ENCODE data around the gene LIG1. TPM values are rescaled to one million over a fixed set of nuclear protein-coding genes. Genes with fewer than 3 reads are reported as not detected.

Gene LIG1
- total RNA-seq, 1 experiment from 2014 or later: 116 TPM

- ChIA-PET POLR2A (ENCODE audit: unreplicated experiment) (no interaction called here), CTCF (interaction anchor here (0.6 kb wide), 2 partner anchors 17 to 334 kb away, joined by 3 to 4 read pairs; no protein-coding TSS in a partner anchor)
- no peak overlapping the region for H3K4me2 ChIP-seq
- no peaks in the 10 kb centered on the region for H3K27me3 ChIP-seq (ENCODE audit: insufficient read depth, low read depth)
- H3F3A ChIP-seq (ENCODE audit: insufficient read depth, low read depth): 0 out of 2 replicates have a peak, but pooled peaks cover 16% of the 10 kb centered on the region
- H4K20me1 ChIP-seq (ENCODE audit: insufficient read depth): peaks cover 4% of the 10 kb centered on the region; the same call in 1 of the 2 replicates
- DNase-seq: peak in 1 of 2 experiments; percentile 37
- H3K27ac ChIP-seq: no peak overlapping the region
- H3K79me2 ChIP-seq (ENCODE audit: low read depth): no peaks in the 10 kb centered on the region
- H3K36me3 ChIP-seq (ENCODE audit: low read depth): peaks cover 16% of the 10 kb centered on the region; the same call in 1 of the 2 replicates
- no peaks in the 10 kb centered on the region for H3K9me3 ChIP-seq (ENCODE audit: insufficient read depth, low read depth)
- no peak overlapping the region for H3K4me3 ChIP-seq
- no peak for TF ChIP-seq CTCF (conservative IDR thresholded peaks at IDR 0.05)
- no peak for TF ChIP-seq EZH2 (IDR thresholded peaks at IDR 0.05; ENCODE audit: low read depth)
- BruUV-seq (replicated peaks): no TSS peak
- no peak overlapping the region for H2AFZ ChIP-seq
- no peaks in the 10 kb centered on the region for H3K9me2 ChIP-seq (ENCODE audit: insufficient read depth)
- H3K4me1 ChIP-seq (replicated peaks; ENCODE audit: insufficient read depth): no peaks in the 10 kb centered on the region
- intact Hi-C loops (cut with micrococcal nuclease; ENCODE audit: unreplicated experiment): no loop called here
Measured at GRCh38 chr19:48123907-48124651, 46.1 kb downstream of the LIG1 start.

GRCh38 chr19:48122421-48122820, 47.7 kb downstream of the LIG1 start:
- no peak overlapping the region for H2AFZ ChIP-seq
- no peaks in the 10 kb centered on the region for H3K9me2 ChIP-seq (ENCODE audit: insufficient read depth)
- H3K79me2 ChIP-seq (ENCODE audit: low read depth): no peaks in the 10 kb centered on the region
- no peaks in the 10 kb centered on the region for H3K27me3 ChIP-seq (ENCODE audit: insufficient read depth, low read depth)
- H3K4me3 ChIP-seq: no peak overlapping the region
- H3K9me3 ChIP-seq (ENCODE audit: insufficient read depth, low read depth): no peaks in the 10 kb centered on the region
- no peak for DNase-seq
- POLR2A ChIA-PET (ENCODE audit: unreplicated experiment): interaction anchor here (0.6 kb wide), 1 partner anchor 10 kb away, joined by 33 read pairs; no protein-coding TSS in a partner anchor
- H3F3A ChIP-seq (ENCODE audit: insufficient read depth, low read depth): 0 out of 2 replicates have a peak, but pooled peaks cover 16% of the 10 kb centered on the region
- no TSS peak for BruUV-seq (replicated peaks)
- TF ChIP-seq CTCF (conservative IDR thresholded peaks at IDR 0.05) (no peak), EZH2 (IDR thresholded peaks at IDR 0.05; ENCODE audit: low read depth) (no peak)
- no peaks in the 10 kb centered on the region for H3K4me1 ChIP-seq (replicated peaks; ENCODE audit: insufficient read depth)
- H3K36me3 ChIP-seq (ENCODE audit: low read depth): peaks cover 12% of the 10 kb centered on the region; the same call in 1 of the 2 replicates
- CTCF ChIA-PET: no interaction called here
- no peak overlapping the region for H3K4me2 ChIP-seq
- intact Hi-C loops (cut with micrococcal nuclease; ENCODE audit: unreplicated experiment): no loop called here
- no peak overlapping the region for H3K27ac ChIP-seq
- H4K20me1 ChIP-seq (ENCODE audit: insufficient read depth): peaks cover 4% of the 10 kb centered on the region; the same call in 1 of the 2 replicates

- Histone ChIP-seq H3K4me2 (no peak overlapping the region), H4K20me1 (ENCODE audit: insufficient read depth) (peaks cover 4% of the 10 kb centered on the region; the same call in 1 of the 2 replicates), H3K36me3 (ENCODE audit: low read depth) (peaks cover 14% of the 10 kb centered on the region; the same call in 1 of the 2 replicates), H3K4me3 (no peak overlapping the region), H3K27ac (no peak overlapping the region), H2AFZ (no peak overlapping the region), H3K9me2 (ENCODE audit: insufficient read depth) (no peaks in the 10 kb centered on the region), H3K79me2 (ENCODE audit: low read depth) (no peaks in the 10 kb centered on the region), H3F3A (ENCODE audit: insufficient read depth, low read depth) (0 out of 2 replicates have a peak, but pooled peaks cover 16% of the 10 kb centered on the region), H3K27me3 (ENCODE audit: insufficient read depth, low read depth) (no peaks in the 10 kb centered on the region), H3K9me3 (ENCODE audit: insufficient read depth, low read depth) (no peaks in the 10 kb centered on the region), H3K4me1 (replicated peaks; ENCODE audit: insufficient read depth) (no peaks in the 10 kb centered on the region)
- no peak for TF ChIP-seq CTCF (conservative IDR thresholded peaks at IDR 0.05)
- TF ChIP-seq EZH2 (IDR thresholded peaks at IDR 0.05; ENCODE audit: low read depth): no peak
- DNase-seq: no peak
- intact Hi-C loops (cut with micrococcal nuclease; ENCODE audit: unreplicated experiment): no loop called here
- no TSS peak for BruUV-seq (replicated peaks)
- ChIA-PET POLR2A (ENCODE audit: unreplicated experiment) (interaction anchor here (0.6 kb wide), 1 partner anchor 10 kb away, joined by 33 read pairs; no protein-coding TSS in a partner anchor), CTCF (no interaction called here)
Measured at GRCh38 chr19:48121909-48122371, 48.2 kb downstream of the LIG1 start.

All from PC-9 (cell line).